H1 (cell line): Measurements from ENCODE around the gene NDEL1. TPM values are rescaled to one million over a fixed set of nuclear protein-coding genes. Genes with fewer than 3 reads are reported as not detected.

Experiments
- POU5F1 ChIP-seq: IDR thresholded peaks from 2 replicates; pipeline ENCODE4 v1.6.1; 2011; ENCODE audit warnings: low read depth, mild to moderate bottlenecking, low read length, moderate library complexity
- SIN3A ChIP-seq, 2 experiments: IDR thresholded peaks in 1 of 2; conservative IDR thresholded peaks in 1 of 2; 2 replicates each; pipeline ENCODE4 v1.6.1; 2011 to 2012; ENCODE audit warnings: low read length in 2 of 2, improper control_type of control experiment in 1 of 2, low read depth in 1 of 2, mild to moderate bottlenecking in 1 of 2
- polyA plus RNA-seq, 7 experiments: library from polyadenylated mRNA; depleted of rRNA in 3 of 7; stranded (reverse) in 5 of 7; unstranded in 2 of 7; fragments of >200 nt in 5 of 7; fragments of 200-250 nt in 2 of 7; gene quantifications; 1 replicate in 5 of 7; 2 replicates in 1 of 7; 4 replicates in 1 of 7; pipeline versions ENCODE4 v1.2.1 to v1.2.3, GENCODE V29; 2011 to 2013; ENCODE audit warnings: missing spikeins in 2 of 7, mixed read lengths in 2 of 7
- total RNA-seq: library from RNA; stranded (reverse); fragmentation: NEBNext Ultra II Directional; extraction: Animal tissue kit (Norgen Biotek cat#: 25700); gene quantifications from 2 replicates; pipeline ENCODE4 v1.2.1, GENCODE V29; 2021

NDEL1 gene
- total and polyA plus RNA-seq, 2 of the 8 experiments (the other 6 are each of a cell fraction or from before 2014, with no cell fraction given), result 31.1 to 32.9 TPM

- TF ChIP-seq SIN3A (conservative IDR thresholded peaks at IDR 0.05 in 1 of 2, IDR thresholded peaks at IDR 0.05 in 1 of 2; ENCODE audit: low read depth in 1 of 2, low read length in 2 of 2) (no peak), POU5F1 (no peak)
Measured at GRCh38 chr17:8468127-8468526, 32.4 kb downstream of the NDEL1 start (continued).
